Left kidney (tissue), 2 donors: ENCODE data around the gene PCBP3. TPM values are rescaled to one million over a fixed set of nuclear protein-coding genes. Genes with fewer than 3 reads are reported as not detected.
"Not testable (repeated sequence)": the region's sequence is repeated elsewhere in the genome, so short reads cannot be mapped to it uniquely, and the experiment has no call there.

ENCODE experiments used
- DNase-seq: peaks from one replicate; pipeline ENCODE4 v3.0.0-alpha.2; 2013
- polyA plus RNA-seq: library from polyadenylated mRNA; unstranded; fragments of 120-200 nt; gene quantifications from one replicate; pipeline ENCODE4 v1.2.1, GENCODE V29; 2013; ENCODE audit not compliant: insufficient read length

PCBP3 gene
- polyA plus RNA-seq, 1 donor = 2.0 TPM

GRCh38 chr21:45893740-45894449 lies 250.4 kb downstream of the PCBP3 start:
- no peak for DNase-seq

GRCh38 chr21:45894450-45894825 lies 250.9 kb downstream of the PCBP3 start:
- DNase-seq = no peak

- DNase-seq = no peak
These were observed 251.6 kb downstream of the PCBP3 start for GRCh38 chr21:45894906-45895777.

GRCh38 chr21:45895778-45896370 lies 252.3 kb downstream of the PCBP3 start:
- no peak for DNase-seq

- not testable (repeated sequence) for DNase-seq
These were observed 252.9 kb downstream of the PCBP3 start for GRCh38 chr21:45896431-45896830.

- DNase-seq = no peak
These were observed 253.9 kb downstream of the PCBP3 start for GRCh38 chr21:45897191-45898027.

GRCh38 chr21:45898028-45898350 lies 254.5 kb downstream of the PCBP3 start:
- DNase-seq = no peak

- no peak for DNase-seq
These were observed 255.3 kb downstream of the PCBP3 start for GRCh38 chr21:45898781-45899180.

- DNase-seq = no peak
These were observed 255.9 kb downstream of the PCBP3 start for GRCh38 chr21:45899317-45900033.

- no peak for DNase-seq
These were observed 256.7 kb downstream of the PCBP3 start for GRCh38 chr21:45900034-45900868.

GRCh38 chr21:45901061-45901690 lies 257.7 kb downstream of the PCBP3 start:
- no peak for DNase-seq

- DNase-seq = no peak
These were observed 258.9 kb downstream of the PCBP3 start for GRCh38 chr21:45902292-45902995.

- DNase-seq = no peak
These were observed 261.7 kb downstream of the PCBP3 start for GRCh38 chr21:45905196-45905595.

GRCh38 chr21:45906196-45906805 lies 262.8 kb downstream of the PCBP3 start:
- DNase-seq = no peak

- DNase-seq = no peak
These were observed 263.3 kb downstream of the PCBP3 start for GRCh38 chr21:45906859-45907258.

- DNase-seq = no peak
These were observed 265.2 kb downstream of the PCBP3 start for GRCh38 chr21:45908536-45909237.

- no peak for DNase-seq
These were observed 265.9 kb downstream of the PCBP3 start for GRCh38 chr21:45909238-45909988.

- DNase-seq = no peak
These were observed 266.6 kb downstream of the PCBP3 start for GRCh38 chr21:45910155-45910547.
